ENCODE data around the gene ETFA.

The ETFA gene

DNA sequence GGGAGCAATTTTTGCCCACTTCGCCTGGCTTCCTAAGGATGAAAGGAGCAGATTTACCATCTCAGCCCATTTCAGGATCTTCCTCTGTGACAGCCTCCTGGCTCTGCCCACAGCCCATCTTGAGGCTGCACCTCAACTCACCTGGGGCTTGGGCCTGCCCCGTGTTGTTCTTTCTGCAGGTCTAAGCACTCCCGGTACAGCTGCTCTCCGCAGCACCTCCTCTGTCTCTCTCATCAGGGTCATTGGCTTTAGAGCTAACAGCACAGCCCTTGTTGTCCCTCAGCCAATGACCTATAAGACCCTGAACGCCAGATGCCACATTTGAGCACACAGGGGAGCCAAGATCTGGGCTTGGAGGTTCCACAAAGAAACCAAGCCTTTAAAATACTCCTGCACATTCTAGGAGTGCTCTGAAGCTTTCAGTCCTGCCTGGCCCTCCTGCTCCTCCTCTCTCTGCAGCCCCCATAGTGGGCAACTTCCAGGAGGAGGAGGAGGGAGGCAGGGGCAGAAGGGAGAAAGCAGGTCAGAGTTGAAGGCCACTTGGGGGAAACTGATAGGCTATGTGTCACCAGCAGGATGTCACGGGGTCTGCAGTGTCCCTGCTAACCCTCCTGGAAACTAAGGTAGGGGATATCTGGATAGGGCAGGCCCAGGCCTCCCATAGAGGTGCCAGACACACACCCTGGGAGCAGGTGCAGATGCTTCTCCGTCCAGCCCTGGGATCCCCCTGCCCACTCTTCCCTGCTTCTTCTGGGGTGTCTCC lies 115.6 kb downstream of the ETFA start:
- no peak for DNase-seq (ENCODE audit: low spot score)

DNA sequence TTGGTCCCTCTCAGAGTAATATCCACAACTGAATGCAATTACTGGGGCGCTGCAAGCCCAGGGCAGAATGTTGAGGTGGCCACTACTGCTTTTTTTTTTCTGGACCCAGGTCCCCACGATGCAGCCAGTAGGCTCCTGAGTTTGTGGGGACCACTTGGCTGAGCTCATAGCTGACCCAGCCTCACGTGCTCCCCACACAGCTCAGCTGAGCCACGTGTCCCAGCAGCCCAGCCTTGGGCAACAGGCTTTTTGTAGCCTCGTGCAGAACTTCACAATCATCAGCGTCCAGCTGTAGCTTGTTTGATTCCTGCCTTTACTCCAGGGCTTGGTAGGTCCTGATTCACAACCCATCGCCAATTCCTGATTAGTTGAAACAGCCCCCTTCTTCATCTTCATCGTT lies 117.3 kb downstream of the ETFA start:
- DNase-seq (ENCODE audit: low spot score) = no peak

DNA sequence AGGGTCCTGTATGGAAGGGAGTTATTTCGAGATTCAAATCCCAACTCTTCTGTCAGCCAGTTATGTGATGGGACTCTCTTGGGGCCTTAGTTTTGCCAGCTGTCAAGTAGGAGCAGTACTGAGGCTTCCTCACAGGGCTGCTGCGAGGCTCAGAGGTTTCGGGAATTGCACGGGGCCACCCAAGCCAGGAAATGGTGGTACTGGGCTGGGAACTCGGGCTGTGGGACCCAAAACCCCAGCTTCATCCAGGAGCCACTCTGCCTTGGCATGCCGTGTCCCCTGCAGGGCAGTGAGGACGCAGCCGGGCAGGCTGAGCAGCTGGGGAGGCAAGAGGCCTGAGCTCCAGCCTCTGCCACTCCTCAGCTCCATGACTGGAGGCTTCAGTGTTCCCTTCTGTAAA lies 118.6 kb downstream of the ETFA start:
- no peak for DNase-seq (ENCODE audit: low spot score)

DNA sequence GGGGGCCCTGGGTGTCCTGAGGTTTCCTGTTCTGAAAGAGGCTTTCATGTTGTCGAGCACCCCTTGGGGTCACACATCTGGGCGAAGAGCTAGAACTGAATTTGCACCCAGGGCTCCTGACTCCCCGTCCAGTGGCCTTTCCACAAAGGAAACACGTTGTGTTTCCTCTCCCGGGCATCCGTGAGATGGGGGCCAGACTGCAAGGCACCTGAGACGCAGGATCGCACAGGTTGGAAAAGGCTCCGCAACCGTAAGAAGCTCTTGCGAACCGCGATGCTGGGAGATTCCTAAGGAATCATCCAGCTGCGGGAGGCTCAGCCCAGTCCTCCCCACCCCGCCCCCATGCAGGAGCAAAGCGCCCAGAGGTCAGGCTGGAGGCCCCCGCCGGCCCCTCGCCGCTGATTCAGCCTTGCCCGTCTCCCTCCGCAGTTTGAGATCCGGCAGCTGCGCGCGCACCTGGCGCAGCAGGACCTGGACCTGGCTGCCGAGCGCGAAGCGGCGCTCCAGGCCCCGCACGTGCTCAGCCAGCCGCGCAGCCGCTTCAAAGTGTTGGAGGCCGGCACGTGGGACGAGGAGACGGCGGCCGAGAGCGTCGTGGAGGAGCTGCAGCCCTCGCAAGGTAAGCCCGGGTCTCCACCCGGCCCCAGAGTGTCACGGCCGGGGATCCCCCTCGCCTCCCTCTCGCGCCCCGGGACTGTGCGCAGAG lies 119.6 kb downstream of the ETFA start:
- no peak for DNase-seq (ENCODE audit: low spot score)

DNA sequence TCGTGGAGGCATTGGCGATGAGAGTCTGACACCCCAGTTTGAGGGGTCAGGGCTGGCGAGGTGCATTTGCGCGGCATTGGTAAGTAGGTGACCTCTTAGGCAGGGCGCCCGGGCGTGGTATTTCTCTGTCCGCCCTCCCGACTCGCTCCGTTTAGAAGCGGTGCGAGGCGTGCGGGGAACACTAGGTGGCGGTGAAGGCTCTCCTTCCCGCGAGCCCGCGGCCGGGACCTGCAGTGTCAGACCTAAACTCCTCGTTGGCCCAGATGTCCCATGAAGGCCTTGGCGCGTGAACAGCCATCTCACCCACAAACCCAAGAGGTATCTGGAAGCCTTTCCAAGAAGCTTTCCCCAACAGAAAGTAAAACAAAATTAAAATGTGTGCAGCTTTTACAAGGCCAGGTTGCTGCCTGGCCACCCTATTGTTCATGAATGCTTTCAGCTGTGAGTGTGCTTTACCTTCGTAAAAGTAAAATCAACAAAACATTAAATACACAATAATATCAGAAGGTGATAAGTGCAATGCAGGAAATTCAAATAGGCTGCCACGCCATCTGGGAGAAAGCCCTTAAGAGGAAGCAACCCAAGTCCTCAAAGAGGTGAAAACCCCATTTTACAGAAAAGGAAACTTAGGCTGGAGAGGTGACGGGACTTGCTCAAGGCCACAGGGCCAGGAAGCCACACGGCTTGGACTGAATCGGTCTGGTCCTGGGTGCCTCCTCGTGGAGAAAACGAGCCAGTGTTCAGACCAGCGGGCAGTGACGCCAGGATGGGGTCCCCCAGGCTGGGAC lies 120.3 kb downstream of the ETFA start:
- DNase-seq (ENCODE audit: low spot score) = peak; percentile 94

DNA sequence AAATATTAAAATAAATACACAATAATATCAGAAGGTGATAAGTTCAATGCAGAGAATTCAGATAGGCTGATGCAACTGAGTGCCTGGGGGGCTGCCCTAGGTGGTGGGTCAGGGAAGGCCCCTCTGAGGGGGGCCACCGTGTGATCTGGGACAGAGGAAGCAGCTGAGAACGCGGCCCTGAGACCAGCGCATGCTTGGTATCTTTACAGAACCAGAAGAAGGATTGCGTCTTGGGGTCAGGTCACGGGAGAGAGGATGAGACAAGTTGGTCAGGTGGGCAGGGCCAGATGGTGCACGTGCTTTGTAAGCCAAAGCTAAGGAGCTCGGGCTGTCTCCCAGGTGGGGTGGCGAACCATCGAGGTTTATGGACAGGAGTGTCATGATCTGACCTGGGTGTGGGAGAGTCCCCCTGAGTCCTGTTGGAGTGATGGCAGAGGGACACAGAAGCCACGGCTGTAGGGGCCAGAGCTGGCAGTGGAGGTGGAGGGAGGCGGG lies 121.2 kb downstream of the ETFA start:
- DNase-seq (ENCODE audit: low spot score) = no peak

DNA sequence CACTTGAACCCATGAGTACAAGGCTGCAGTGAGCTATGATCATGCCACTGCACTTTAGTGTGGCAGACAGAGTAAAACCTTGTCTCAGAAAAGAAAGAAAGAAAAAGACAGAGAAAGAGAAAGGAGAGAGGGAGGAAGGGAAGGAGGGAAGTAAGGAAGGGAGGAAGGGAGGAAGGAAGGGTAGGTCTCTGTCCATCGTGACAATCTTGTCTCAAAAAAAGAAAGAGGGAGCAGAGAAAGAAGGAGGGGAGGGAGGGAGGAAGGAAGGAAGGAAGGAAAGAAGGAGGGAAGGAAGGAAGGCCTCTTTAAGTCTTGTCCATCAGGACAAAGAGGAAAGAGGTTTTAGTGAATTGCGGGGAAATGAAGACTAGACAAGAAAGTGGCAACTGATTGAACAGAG lies 122.2 kb downstream of the ETFA start:
- no peak for DNase-seq (ENCODE audit: low spot score)

DNA sequence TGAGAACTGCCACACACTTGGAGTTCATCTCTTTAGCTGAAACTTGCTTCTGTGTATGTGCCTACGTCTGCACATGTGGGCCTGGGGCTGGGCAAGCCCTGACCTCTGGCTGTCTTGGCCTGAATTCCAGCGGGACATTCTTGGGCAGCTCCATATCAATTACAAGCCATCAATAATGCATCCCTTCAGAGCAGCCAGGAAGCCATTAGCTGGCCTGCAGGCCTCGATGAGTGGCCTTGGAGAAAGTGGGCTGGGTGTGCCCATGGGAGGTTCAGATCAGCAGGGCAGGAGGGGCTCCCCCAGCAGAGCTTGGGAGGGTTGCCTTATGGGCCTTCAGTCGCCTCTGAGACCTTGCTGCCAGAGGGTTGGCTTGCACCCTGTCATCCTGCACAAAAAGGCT lies 124.1 kb downstream of the ETFA start:
- no peak for DNase-seq (ENCODE audit: low spot score)

DNA sequence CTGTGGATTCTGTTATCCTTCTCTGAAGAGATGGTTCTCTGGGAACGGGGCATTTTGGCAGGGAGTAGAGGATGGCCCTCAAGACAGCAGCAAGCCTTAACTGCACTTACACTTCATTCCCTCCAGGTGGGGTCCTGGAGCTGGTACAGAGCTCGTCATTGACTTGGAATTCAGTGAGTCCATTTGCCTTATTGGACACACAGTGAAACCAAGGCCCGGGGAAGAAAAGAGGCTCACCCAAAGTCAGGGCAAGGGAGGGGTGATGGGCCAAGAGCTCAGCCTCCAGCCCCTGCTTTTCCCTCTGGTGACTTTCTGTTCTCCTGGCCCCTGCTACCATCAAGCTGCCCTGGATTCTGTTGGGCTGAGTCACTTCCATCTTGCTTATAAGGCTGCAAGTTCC lies 125.6 kb downstream of the ETFA start:
- peak; percentile 71 for DNase-seq (ENCODE audit: low spot score)

DNA sequence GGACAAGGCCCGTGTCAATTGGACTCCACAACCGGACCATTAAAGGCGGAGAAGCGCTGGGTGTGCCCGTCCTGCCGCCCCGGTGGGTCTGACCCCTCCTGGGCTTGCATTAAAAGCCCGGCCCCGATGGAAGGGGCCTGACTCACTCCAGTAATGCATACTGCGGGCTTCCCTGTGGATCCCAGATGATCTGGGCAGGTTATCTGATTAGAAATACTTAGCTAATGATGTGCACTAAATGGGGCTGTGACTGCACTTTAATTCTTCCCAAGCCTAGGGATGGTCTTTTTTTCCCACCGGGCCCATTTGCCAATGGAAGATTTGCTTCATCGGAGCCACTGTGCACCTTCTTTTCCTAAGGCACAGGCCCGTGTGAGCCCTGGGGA lies 126.6 kb downstream of the ETFA start:
- DNase-seq (ENCODE audit: low spot score) = no peak

DNA sequence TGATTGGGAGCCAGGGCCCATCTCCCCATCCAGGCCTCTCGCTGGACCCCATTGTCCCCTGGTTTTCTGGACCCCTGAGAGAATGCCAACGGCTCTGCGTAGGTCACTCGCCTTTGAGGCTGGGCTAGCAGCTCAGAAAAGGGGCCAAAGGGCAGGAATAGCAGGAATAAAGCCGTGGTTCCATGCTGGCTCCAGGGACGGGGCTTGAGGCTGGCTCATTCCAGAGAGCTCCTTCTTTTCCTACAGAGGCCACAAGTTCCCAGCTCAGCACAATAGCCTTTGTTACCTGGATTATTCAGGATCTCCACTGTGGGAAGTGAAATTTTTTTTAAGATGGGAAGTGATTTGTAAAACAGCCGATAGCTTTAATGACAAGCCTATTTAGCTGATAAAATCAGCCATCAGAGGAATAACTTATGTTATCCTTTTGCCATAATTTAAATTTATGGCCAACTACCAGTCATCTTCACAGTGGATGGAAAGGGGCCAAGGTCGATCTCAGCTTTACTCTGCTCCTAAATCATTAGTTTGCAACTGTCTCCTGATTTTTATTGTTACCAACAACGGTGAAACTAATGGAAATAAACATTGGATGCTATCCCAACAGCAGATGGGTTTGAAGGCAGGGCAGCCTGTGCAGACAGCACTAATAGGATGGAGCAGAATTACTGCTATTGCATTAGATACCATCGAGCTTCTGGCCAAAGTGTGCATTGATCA lies 127.2 kb downstream of the ETFA start:
- no peak for DNase-seq (ENCODE audit: low spot score)

DNA sequence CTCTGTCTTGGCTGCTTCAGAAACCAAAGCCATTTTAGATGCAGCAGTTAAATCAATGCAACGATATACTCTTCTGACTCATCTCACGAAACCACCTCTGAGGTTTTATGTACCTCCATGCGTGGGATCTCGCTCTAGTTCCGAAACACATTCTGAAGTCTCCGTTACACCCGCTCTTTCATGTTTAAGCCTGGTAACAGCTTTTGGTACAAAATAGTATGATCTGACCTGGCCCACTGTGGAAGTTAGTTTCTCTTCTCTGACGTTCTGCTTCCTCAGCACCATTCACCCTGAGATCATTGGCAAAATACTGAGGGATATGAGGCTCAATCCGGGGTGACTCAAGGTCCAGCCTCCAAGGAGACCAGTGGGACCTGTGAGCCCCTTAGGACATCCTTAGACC lies 129.6 kb downstream of the ETFA start:
- DNase-seq (ENCODE audit: low spot score) = no peak

DNA sequence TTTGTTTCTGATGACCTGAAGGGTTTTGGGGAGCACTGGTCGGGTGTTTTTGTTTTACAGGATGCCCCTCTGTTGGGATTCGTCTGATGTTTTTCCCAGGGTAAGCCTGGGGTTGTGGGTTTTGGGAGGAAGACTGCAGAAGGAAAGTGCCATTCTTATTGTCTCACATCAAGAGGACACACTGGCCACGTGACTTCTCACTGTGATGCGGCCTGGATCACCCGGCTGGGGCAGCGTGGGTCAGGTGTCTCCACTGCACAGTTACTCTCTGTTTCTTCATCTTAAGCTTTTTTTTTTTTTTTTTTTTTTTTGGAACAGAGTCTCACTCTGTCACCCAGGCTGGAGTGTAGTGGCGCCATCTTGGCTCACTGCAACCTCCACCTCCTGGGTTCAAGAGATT lies 130.9 kb downstream of the ETFA start:
- DNase-seq (ENCODE audit: low spot score) = no peak

DNA sequence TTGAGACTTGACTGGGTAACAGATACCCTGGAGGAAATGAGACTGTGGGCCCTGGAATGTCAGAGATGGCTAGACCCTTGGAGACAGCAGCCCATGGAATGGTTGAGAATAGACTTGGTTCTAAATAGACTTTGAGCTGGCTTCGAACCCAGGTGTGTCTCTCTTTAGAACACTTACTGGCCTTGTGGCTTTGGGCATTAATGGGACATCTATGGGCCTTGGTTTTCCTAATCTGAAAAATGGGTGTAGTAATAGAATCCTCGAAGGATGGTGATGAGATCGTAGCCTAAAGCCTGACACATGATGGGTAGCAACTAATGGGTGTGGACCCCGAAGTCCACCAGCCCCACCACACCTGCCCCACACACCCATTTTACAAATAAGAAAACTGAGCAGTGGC lies 132.2 kb downstream of the ETFA start:
- DNase-seq (ENCODE audit: low spot score) = no peak

DNA sequence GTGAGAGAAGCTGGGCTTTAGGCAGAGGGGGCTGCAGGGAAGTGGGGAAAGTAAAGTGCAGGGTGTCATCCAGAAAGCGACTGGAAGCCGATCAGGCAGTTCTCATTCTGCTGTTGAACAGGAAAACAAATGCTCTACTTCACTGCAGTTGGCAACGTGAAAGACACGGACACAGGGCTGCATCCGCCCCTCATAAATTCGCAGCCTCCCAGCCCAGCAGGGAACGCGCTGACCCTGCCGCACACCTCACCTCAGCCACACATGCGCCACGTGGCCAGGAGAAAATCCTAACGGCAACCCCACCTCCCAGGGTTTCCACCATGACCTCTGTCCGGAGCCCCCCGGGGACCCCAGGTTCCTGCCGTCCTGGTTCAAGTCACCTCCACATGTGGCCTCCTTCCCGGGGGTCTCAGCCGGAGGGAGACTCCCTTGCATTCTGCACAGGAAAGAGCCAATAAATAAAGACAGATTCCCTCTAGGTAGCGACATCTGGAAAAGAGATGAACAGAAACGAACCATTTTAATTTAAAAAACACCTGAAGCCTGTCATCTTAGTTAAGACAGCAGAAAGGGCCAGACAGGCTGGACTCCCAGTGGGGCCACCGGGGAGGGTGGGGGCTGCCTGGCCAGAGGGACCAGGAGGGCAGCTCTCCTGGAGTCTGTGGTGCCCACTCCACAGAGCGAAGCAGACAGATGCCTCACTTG lies 132.8 kb downstream of the ETFA start:
- no peak for DNase-seq (ENCODE audit: low spot score)

DNA sequence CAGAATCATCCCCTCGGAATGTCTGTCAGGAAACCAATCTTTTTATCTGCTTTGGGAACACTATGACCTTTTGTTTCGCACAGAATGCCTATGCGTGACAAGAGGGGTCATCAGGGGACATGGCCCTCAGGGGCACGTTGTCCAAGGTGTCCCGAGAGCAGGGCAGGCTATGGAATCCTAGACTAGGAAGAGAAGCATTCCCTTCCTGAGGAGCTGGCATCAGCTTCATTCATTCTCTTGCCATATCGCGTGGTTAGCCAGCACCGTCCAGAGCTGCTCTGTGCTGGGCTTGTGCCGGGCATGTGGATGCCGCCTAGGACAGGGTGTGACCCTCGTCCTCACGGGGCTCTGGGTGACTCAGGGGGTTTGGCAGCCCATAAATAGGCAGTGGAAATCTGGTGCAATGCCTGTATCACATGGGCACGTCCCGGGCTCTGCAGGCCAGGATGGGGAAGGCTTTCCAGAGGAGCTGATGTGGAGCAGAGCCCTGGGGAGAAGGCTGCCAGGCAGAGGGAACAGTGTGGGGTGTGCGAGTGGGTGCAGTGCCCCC lies 133.7 kb downstream of the ETFA start:
- peak; percentile 94 for DNase-seq (ENCODE audit: low spot score)

DNA sequence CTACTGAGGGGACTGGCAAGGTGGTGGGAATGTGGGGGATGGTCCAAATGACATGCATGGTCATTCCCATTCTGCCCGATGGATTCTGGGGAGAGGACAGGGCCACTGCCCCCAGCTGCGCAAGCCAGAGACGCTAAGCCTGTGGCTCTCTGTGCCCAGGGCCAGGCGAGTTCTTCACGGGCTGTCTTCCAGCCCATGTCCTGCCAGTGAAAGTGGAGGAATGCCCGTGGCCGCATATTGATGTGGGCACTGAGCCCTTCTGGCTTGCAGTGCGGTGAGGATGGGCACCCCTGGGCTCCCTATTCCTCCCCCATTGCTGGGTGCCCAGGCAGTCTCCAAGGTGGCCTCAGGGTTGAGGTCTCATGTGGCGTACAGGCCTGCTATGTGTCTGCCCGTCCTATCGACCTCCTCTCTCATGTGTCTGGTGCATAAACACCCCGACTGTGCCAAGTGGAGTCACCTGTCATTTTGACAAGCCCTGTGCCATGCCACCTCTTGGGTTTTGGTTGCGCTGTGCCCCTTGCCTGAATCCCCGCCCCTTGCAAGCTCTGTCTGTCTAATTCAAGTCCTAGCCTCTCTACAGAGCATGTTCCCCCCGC lies 134.7 kb downstream of the ETFA start:
- DNase-seq (ENCODE audit: low spot score) = no peak

DNA sequence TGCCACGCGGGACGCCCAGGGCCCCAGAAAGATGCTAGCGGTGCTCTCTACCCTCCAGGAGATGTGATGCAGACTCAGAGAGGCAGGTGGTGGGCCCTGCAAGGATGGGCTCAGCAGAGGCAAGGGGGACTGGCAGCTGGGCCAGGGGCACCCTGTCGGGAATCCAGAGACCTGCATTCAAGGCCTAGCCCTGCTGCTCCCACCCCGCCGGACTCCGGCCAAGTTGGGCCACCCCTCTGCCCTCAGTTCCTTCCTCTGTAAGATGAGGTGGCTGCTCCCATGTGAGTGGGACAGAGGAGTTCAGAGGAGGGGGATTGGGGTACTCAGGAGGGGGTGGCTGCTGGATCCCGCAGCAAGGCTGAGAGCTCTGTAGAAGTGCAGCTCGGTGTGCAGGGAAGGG lies 135.2 kb downstream of the ETFA start:
- DNase-seq (ENCODE audit: low spot score) = no peak

DNA sequence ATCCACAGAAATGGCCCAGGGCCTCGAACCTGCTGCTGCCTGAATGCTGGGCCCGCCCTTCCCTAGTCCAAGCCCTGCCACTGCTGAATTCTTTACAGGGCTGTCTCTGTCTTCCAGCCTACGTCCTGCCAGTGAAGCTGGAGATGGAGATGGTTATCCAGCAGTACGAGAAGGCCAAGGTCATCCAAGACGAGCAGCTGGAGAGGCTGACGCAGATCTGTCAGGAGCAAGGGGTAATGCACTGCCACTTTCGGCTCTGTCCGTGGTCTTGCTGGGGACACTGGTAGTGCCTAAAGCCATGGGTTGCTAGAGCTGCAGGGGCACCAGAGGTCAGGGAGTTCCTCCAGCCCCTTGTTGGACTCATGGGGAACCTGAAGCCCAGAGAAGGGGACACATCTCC lies 135.8 kb downstream of the ETFA start:
- DNase-seq (ENCODE audit: low spot score) = no peak

DNA sequence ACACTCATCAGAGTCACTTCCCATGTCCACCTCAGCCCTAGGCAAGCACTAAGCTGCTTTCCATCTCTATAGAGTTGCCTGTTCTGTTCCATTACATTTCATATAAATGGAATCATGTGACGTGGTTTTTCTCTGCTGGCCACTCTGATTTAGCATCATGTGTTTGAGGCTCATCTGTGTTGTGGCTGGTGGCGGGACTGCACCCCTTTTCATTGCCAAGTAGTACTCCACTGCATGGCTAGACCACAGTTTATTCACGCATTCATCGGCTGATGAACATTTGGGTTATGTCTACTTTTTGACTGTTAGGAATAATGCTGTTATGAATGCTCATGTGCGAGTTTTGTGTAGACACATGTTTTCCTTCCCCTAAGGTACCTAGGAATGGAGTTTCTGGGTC lies 136.6 kb downstream of the ETFA start:
- no peak for DNase-seq (ENCODE audit: low spot score)

DNA sequence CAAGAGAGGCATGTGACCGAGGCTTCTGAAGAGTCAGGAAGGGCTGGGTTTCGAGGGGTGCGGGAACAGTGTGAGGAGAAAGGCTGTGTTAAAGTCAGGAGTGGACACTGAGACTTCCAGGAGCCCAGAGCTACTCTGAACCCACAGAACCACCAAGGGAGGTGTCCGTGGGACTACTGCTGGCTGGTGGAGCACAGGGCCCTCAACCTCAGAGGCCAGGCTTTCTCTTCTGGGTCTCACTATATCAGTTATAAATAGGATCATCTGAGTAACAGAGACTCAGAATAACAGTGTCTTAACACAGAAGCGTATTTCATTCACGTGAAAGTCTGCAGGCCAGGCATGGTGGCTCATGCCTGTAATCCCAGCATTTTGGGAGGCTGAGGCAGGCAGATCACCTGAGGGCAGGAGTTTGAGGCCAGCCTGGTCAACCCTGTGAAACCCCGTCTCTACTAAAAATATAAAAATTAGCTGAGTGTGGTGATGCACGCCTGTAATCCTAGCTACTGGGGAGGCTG lies 137.9 kb downstream of the ETFA start:
- no peak for DNase-seq (ENCODE audit: low spot score)
